Measurements from ENCODE around the gene CCDC150.

The CCDC150 gene

DNA sequence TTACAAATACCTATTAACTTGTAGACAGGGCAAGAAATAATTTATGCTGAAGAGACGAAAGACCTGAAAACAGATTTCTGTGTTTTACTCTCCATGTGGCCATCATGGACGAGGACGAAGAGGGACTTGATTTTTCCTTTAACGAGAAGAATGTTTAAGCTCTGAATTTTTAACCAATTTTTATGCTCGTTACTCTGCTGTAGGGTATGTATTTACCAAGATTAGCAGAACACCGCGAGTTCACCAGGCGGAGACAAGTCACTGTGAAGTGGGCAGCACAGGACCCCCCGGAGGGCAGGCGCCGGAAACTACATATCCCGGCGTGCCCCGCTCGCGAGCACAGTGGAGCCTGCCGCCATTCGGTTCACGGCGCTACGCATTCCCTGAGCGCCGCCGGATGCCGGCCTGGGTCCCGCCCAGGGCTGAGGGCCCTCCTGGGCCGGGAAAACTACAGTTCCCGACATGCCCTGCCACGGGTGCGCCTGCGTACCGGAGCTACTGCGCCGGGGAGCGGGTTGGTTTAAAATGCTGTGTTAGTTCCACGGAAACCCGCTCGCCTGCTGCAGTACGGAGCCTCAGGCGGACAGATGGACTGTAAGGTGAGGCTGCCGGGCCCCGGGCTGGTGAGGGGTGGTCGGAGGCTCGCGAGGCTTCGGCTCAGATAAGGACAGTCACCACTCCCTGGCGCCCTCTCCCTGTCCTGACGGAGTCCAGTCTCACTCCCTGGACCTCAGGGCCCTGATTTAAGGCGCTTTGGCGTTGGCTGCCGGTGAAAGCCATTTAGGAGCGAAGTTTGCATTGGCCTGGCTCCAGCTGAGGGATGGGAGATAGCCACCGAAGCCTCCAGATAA, at the start of gene CCDC150:
TSS of gene CCDC150 (plus strand) at position 536 of the 851 bp plus-strand sequence. CDS start at position 588, 52 bp downstream.
- Histone ChIP-seq H3K27me3 (ENCODE audit: control insufficient read depth, insufficient read depth, low read length) (no peaks in the 10 kb centered on the region), H3K36me3 (ENCODE audit: control insufficient read depth, insufficient read depth, low read length) (no peaks in the 10 kb centered on the region), H3K9ac (ENCODE audit: low read length) (peak within 1 kb of the TSS; percentile 27), H3K4me1 (ENCODE audit: control insufficient read depth, insufficient read depth, low read length) (no peaks in the 10 kb centered on the region), H3K4me3 (ENCODE audit: low read length) (peak within 1 kb of the TSS; percentile 88), H3K27ac (ENCODE audit: low read depth, low read length) (no peak within 1 kb of the TSS)

DNA sequence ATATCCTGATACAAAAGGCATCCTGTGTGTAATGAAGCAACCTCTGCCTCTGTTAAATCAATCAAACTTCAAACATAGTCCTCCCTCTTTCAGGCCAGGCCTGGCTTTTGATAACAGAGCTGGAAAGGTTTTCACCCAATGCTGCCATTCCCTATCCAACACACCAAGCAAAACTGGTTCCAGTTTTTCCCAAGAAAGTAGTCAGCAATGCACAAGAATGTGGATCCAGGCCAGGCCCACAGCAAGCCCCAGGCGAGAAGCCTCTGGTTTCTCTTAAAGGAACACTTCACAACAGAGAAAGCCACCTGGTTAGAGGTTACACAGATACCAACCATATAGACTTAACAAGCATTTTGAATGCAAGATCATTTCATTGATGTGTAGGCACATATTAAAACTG, 49.2 kb upstream of the CCDC150 start:
- no peak overlapping the region for H3K9ac ChIP-seq (ENCODE audit: low read length)
- no peak overlapping the region for H3K4me3 ChIP-seq (ENCODE audit: low read length)
- no peaks in the 10 kb centered on the region for H3K4me1 ChIP-seq (ENCODE audit: control insufficient read depth, insufficient read depth, low read length)
- H3K27ac ChIP-seq (ENCODE audit: low read depth, low read length) = no peak overlapping the region
- no peaks in the 10 kb centered on the region for H3K36me3 ChIP-seq (ENCODE audit: control insufficient read depth, insufficient read depth, low read length)
- H3K27me3 ChIP-seq (ENCODE audit: control insufficient read depth, insufficient read depth, low read length) = peaks cover 2% of the 10 kb centered on the region

DNA sequence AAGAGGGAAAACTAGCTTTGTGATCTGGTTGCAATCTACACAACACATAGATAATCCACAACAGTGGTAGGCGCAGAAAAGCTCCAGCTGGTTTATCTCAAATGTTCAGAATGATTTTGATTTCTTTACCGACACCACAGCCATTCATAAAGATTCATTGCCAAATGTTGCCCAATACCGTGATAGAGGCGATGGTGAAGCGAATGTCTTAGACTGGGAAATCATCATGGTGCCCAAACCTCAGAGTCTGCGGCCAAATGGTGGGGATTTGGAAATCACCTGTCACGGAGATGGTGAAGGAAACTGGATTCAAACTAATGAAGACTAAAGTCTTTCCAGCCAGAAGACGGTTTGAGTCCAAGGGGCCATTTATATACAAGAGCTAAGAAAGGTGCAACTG, 48.5 kb upstream of the CCDC150 start:
- H3K27me3 ChIP-seq (ENCODE audit: control insufficient read depth, insufficient read depth, low read length) = peaks cover 2% of the 10 kb centered on the region
- no peak overlapping the region for H3K27ac ChIP-seq (ENCODE audit: low read depth, low read length)
- no peak overlapping the region for H3K9ac ChIP-seq (ENCODE audit: low read length)
- H3K4me3 ChIP-seq (ENCODE audit: low read length) = no peak overlapping the region
- no peaks in the 10 kb centered on the region for H3K4me1 ChIP-seq (ENCODE audit: control insufficient read depth, insufficient read depth, low read length)
- H3K36me3 ChIP-seq (ENCODE audit: control insufficient read depth, insufficient read depth, low read length) = no peaks in the 10 kb centered on the region

DNA sequence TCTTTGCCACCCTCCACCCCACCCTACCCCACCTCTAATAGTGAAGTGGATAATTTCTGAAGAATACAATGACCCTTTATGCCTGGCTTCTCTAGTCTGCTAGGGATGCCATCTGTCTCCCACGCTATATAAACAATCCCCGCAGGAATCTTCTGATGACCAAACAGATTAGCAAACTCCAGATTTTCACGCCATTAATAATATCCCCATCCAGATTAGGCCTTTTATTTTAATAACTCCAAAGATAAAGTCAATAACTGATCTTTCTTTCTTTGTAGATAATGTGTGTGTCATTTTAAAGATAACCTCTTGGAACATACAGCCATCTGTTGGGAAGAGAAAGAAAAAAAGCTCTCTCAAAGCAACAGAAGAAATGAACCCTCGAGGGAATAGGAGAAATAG, 47.9 kb upstream of the CCDC150 start:
- peaks cover 2% of the 10 kb centered on the region for H3K27me3 ChIP-seq (ENCODE audit: control insufficient read depth, insufficient read depth, low read length)
- H3K9ac ChIP-seq (ENCODE audit: low read length) = no peak overlapping the region
- H3K27ac ChIP-seq (ENCODE audit: low read depth, low read length) = no peak overlapping the region

DNA sequence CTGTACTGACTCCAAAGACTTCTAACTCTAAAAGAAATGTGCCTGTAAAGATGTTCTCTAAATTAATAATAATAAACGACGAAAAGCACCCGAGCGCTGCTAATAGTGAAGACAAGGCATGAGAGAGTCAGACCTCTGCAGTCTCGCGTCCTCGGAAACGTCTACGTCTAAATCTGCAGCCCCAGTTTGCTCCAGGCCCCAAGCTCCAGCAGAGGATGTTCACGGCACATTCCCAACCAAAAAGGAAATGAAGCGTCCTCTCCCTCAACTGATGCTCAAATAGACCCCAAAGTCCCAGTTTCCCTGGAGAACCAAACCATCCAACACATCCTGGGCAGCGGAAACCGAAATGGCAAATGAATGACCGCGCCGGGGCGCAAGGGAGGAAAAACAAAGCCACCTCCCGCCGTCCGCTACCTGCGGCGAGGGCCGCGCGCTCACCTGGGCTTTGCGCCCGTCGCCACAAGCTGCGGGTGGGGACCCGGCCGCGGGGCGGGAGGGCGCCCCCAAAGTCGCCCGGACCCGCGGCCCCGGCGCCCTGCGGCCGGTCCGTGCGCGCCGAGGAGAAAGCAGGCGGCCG, 47.1 kb upstream of the CCDC150 start:
- no peak overlapping the region for H3K9ac ChIP-seq (ENCODE audit: low read length)
- peak overlapping the region; percentile 62 for H3K4me3 ChIP-seq (ENCODE audit: low read length)
- no peaks in the 10 kb centered on the region for H3K36me3 ChIP-seq (ENCODE audit: control insufficient read depth, insufficient read depth, low read length)
- H3K27me3 ChIP-seq (ENCODE audit: control insufficient read depth, insufficient read depth, low read length) = peaks cover 2% of the 10 kb centered on the region
- H3K4me1 ChIP-seq (ENCODE audit: control insufficient read depth, insufficient read depth, low read length) = no peaks in the 10 kb centered on the region
- H3K27ac ChIP-seq (ENCODE audit: low read depth, low read length) = no peak overlapping the region

More for the DNA sequence above, 47.9 kb upstream of the CCDC150 start:
- no peak overlapping the region for H3K4me3 ChIP-seq (ENCODE audit: low read length)
- no peaks in the 10 kb centered on the region for H3K36me3 ChIP-seq (ENCODE audit: control insufficient read depth, insufficient read depth, low read length)
- no peaks in the 10 kb centered on the region for H3K4me1 ChIP-seq (ENCODE audit: control insufficient read depth, insufficient read depth, low read length)

DNA sequence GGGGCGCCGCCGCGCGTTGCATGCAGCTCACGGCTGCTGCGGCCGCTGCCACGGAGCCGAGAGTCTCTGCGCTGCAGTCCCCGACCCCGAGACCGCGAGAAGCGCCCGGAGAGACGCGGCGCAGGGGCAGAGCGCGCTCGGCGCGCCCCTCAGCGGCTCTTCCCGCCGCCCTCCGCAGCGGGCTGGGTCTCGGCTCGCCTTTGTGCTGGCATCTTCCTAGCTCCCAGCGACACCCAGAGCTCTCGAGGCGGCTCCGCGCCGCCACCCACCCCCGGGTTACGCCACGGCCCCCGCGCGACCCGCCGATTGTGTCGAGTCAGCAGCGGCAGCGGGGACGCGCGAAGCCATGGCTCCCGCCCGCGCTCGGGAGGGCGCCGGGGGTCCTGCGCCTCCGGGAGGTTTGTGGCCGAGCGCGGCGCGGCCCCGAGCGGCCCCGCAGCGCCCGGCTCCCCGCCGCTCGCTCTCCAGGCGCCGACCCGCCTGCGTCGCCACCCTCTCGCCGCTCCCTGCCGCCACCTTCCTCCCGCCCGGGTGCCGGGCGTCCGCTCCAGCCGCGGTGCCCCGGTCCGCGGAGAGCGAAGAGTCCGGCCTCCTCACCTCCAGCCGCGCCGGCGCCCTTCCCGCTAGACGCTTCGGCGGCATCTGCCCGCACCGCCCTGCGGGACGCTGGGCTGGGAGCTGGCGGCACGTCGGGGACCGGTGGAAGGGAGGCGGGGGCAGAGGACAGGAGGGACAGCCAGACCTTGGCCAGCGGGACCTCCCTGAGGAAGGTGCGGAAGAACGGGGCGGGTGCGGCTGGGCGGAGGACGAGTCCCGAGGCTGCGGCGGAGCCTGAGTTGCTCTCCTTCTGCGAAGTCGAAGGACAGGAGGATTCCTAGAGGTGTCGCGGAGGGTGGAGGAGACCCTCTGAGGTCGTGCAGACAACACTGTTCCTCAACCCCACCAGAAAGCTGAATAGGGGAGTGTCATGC, 46.3 kb upstream of the CCDC150 start, which contains the start of gene HECW2:
TSS of gene HECW2 (minus strand) at position 644 of the 971 bp plus-strand sequence.
- H3K27ac ChIP-seq (ENCODE audit: low read depth, low read length) = no peak within 1 kb of the TSS
- H3K4me1 ChIP-seq (ENCODE audit: control insufficient read depth, insufficient read depth, low read length) = no peaks in the 10 kb centered on the region
- H3K36me3 ChIP-seq (ENCODE audit: control insufficient read depth, insufficient read depth, low read length) = no peaks in the 10 kb centered on the region
- H3K27me3 ChIP-seq (ENCODE audit: control insufficient read depth, insufficient read depth, low read length) = peaks cover 2% of the 10 kb centered on the region
- no peak within 1 kb of the TSS for H3K9ac ChIP-seq (ENCODE audit: low read length)
- peak within 1 kb of the TSS; percentile 62 for H3K4me3 ChIP-seq (ENCODE audit: low read length)

DNA sequence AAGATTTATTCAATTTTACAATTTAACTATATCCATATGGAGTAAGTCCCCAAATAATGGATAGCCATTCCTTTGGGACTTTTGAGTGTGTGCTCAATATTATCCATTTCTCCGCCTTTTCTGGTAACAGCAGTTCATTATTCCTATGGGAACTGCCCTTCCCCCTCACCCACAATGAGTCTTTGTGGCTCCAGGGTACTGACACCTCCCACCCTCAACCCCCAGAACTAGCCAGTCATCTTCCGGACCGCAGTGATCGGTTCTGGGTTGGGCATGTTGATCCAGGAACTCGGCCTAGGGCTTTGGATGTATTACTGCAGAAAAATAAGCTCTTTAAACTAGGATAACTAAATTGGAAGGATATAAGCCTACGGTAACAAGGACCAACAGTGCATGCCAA, 45.4 kb upstream of the CCDC150 start:
- H3K36me3 ChIP-seq (ENCODE audit: control insufficient read depth, insufficient read depth, low read length) = no peaks in the 10 kb centered on the region
- no peaks in the 10 kb centered on the region for H3K4me1 ChIP-seq (ENCODE audit: control insufficient read depth, insufficient read depth, low read length)
- no peak overlapping the region for H3K9ac ChIP-seq (ENCODE audit: low read length)
- no peak overlapping the region for H3K27ac ChIP-seq (ENCODE audit: low read depth, low read length)
- peaks cover 2% of the 10 kb centered on the region for H3K27me3 ChIP-seq (ENCODE audit: control insufficient read depth, insufficient read depth, low read length)
- H3K4me3 ChIP-seq (ENCODE audit: low read length) = no peak overlapping the region

DNA sequence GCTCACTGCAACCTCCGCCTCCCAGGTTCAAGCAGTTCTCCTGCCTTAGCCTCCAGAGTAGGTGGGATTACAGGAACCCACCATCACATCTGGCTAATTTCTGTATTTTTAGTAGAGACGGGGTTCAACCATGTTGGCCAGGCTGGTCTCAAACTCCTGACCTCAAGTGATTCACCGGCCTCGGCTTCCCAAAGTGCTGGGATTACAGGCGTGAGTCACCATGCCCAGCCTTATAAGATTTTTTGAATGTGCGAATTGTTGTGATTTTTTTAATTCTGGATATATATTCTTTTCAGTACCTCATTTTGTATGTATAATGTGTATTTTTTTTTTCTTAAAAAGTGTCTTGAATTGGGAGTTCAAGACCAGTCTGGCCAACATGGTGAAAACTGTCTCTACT, 42.0 kb upstream of the CCDC150 start:
- H3K27me3 ChIP-seq (ENCODE audit: control insufficient read depth, insufficient read depth, low read length) = peaks cover 2% of the 10 kb centered on the region
- no peak overlapping the region for H3K9ac ChIP-seq (ENCODE audit: low read length)
- H3K4me3 ChIP-seq (ENCODE audit: low read length) = no peak overlapping the region
- H3K4me1 ChIP-seq (ENCODE audit: control insufficient read depth, insufficient read depth, low read length) = no peaks in the 10 kb centered on the region
- no peaks in the 10 kb centered on the region for H3K36me3 ChIP-seq (ENCODE audit: control insufficient read depth, insufficient read depth, low read length)
- no peak overlapping the region for H3K27ac ChIP-seq (ENCODE audit: low read depth, low read length)

DNA sequence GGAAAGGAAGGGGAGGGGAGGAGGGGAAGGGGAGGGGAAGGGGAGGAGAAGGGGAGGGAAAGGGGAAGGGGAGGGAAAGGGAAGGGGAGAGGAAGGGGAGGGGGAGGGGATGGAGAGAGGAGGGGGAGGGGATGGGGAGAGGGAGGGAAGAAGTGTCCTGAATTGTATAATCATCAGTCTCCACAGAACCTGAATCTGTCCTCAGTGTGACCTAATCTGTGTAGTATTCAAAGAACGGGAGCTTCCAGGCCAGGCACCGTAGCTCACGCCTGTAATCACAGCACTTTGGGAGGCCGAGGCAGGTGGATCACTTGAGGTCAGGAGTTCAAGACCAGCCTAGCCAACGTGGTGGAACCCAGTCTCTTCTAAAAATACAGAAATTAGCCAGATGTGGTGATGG, 41.1 kb upstream of the CCDC150 start:
- H3K27ac ChIP-seq (ENCODE audit: low read depth, low read length) = no peak overlapping the region
- H3K4me3 ChIP-seq (ENCODE audit: low read length) = no peak overlapping the region
- no peaks in the 10 kb centered on the region for H3K36me3 ChIP-seq (ENCODE audit: control insufficient read depth, insufficient read depth, low read length)
- H3K9ac ChIP-seq (ENCODE audit: low read length) = no peak overlapping the region
- H3K4me1 ChIP-seq (ENCODE audit: control insufficient read depth, insufficient read depth, low read length) = no peaks in the 10 kb centered on the region
- peaks cover 2% of the 10 kb centered on the region for H3K27me3 ChIP-seq (ENCODE audit: control insufficient read depth, insufficient read depth, low read length)

DNA sequence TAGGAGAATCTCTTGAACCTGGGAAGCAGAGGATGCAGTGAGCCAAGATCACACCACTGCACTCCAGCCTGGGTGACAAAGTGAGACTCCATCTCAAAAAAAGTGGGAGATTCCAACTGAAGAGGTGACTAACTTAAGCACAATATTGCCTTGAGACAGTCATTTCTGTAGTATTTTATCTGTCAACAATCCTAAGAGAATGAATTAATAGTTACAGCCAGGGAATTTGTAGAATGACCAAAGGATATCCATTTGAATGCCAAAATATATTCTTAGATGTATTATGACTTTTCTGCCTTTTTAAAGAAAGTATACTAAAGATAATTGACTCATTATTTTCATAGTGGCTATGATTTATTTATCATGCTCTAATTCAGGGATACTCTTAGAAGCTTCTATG, 40.7 kb upstream of the CCDC150 start:
- no peaks in the 10 kb centered on the region for H3K27me3 ChIP-seq (ENCODE audit: control insufficient read depth, insufficient read depth, low read length)
- H3K36me3 ChIP-seq (ENCODE audit: control insufficient read depth, insufficient read depth, low read length) = no peaks in the 10 kb centered on the region
- H3K9ac ChIP-seq (ENCODE audit: low read length) = no peak overlapping the region
- no peaks in the 10 kb centered on the region for H3K4me1 ChIP-seq (ENCODE audit: control insufficient read depth, insufficient read depth, low read length)
- no peak overlapping the region for H3K4me3 ChIP-seq (ENCODE audit: low read length)
- H3K27ac ChIP-seq (ENCODE audit: low read depth, low read length) = no peak overlapping the region

DNA sequence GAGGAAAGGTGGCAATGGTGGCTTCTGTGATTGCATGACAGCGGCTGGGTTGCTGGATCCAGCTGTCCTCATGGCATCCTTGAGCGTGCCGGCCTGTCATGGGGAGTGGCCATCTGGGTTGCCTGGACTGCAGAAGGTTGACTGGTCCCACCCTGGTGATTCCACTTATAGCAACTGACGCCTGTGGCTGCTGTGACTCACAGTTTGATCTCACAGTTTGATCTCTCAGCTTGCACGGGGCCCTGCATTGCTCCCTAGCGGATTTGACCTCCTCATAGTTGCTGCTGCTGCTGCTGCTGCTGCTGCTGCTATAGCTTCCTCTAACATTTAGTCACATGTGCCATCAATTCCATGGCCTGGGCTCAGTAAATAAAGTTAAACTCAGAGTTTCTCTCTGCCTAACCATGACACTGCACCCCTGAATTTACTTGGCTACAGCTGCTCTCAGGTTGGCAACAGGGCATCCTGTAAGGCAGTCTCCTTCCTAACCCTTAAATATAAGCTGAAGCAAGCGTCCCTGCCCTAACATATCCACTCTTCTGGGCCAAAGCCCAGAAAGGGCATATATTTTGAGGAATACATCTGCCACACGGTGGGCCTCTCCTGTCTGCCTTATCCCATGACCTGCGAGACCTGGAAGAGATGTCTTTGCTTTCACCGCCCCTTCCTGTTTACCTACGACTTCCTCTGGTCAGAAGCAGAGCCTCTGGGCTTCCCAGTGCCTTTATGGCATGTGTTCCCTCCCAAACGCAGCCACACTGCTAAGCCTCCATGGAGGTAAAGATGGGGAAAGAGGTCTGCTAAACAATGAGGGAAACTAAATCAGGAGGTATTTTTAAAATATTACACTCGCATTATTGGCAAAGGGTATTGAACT, 37.8 kb upstream of the CCDC150 start:
- no peak overlapping the region for H3K4me3 ChIP-seq (ENCODE audit: low read length)
- H3K4me1 ChIP-seq (ENCODE audit: control insufficient read depth, insufficient read depth, low read length) = no peaks in the 10 kb centered on the region
- no peaks in the 10 kb centered on the region for H3K27me3 ChIP-seq (ENCODE audit: control insufficient read depth, insufficient read depth, low read length)
- H3K27ac ChIP-seq (ENCODE audit: low read depth, low read length) = no peak overlapping the region
- no peaks in the 10 kb centered on the region for H3K36me3 ChIP-seq (ENCODE audit: control insufficient read depth, insufficient read depth, low read length)
- no peak overlapping the region for H3K9ac ChIP-seq (ENCODE audit: low read length)

All from rectal smooth muscle tissue (tissue), 1 donor.